ENCODE results near the gene SMIM12.

Gene SMIM12

GRCh38 chr1:34859446-34860200 is at the start of gene SMIM12:
TSS of gene SMIM12 (minus strand) at chr1:34859749. CDS start at chr1:34855977, 3,772 bp downstream.
- DNase-seq (ENCODE audit: low read depth in 2 of 3, low spot score in 1 of 3): peak; percentile 88 to 90 (median 90)

- no peak for DNase-seq (ENCODE audit: low read depth in 2 of 3, low spot score in 1 of 3)
Observed at GRCh38 chr1:34908369-34908768, 48.8 kb upstream of the SMIM12 start.

- no peak for DNase-seq (ENCODE audit: low read depth in 2 of 3, low spot score in 1 of 3)
Observed at GRCh38 chr1:34907487-34908090, 48.0 kb upstream of the SMIM12 start.

GRCh38 chr1:34906756-34907155 is 47.2 kb upstream of the SMIM12 start:
- no peak for DNase-seq (ENCODE audit: low read depth in 2 of 3, low spot score in 1 of 3)

GRCh38 chr1:34906222-34906621 is 46.7 kb upstream of the SMIM12 start:
- DNase-seq (ENCODE audit: low read depth in 2 of 3, low spot score in 1 of 3): no peak

- DNase-seq (ENCODE audit: low read depth in 2 of 3, low spot score in 1 of 3): no peak
Observed at GRCh38 chr1:34905098-34905459, 45.5 kb upstream of the SMIM12 start.

- no peak for DNase-seq (ENCODE audit: low read depth in 2 of 3, low spot score in 1 of 3)
Observed at GRCh38 chr1:34904236-34905097, 44.9 kb upstream of the SMIM12 start.

- no peak for DNase-seq (ENCODE audit: low read depth in 2 of 3, low spot score in 1 of 3)
Observed at GRCh38 chr1:34901919-34902318, 42.4 kb upstream of the SMIM12 start.

GRCh38 chr1:34900775-34901502 is 41.4 kb upstream of the SMIM12 start:
- DNase-seq (ENCODE audit: low read depth in 2 of 3, low spot score in 1 of 3): no peak

- DNase-seq (ENCODE audit: low read depth in 2 of 3, low spot score in 1 of 3): no peak
Observed at GRCh38 chr1:34899906-34900305, 40.4 kb upstream of the SMIM12 start.

GRCh38 chr1:34899471-34899870 is 39.9 kb upstream of the SMIM12 start:
- no peak for DNase-seq (ENCODE audit: low read depth in 2 of 3, low spot score in 1 of 3)

GRCh38 chr1:34898330-34898761 is 38.8 kb upstream of the SMIM12 start:
- no peak for DNase-seq (ENCODE audit: low read depth in 2 of 3, low spot score in 1 of 3)

- no peak for DNase-seq (ENCODE audit: low read depth in 2 of 3, low spot score in 1 of 3)
Observed at GRCh38 chr1:34896612-34897011, 37.1 kb upstream of the SMIM12 start.

- DNase-seq (ENCODE audit: low read depth in 2 of 3, low spot score in 1 of 3): no peak
Observed at GRCh38 chr1:34889705-34890104, 30.2 kb upstream of the SMIM12 start.

- DNase-seq (ENCODE audit: low read depth in 2 of 3, low spot score in 1 of 3): no peak
Observed at GRCh38 chr1:34887593-34887992, 28.0 kb upstream of the SMIM12 start.

GRCh38 chr1:34885405-34886247 is 26.1 kb upstream of the SMIM12 start:
- peak; percentile 28 to 65 (median 43) for DNase-seq (ENCODE audit: low read depth in 2 of 3, low spot score in 1 of 3)

- no peak for DNase-seq (ENCODE audit: low read depth in 2 of 3, low spot score in 1 of 3)
Observed at GRCh38 chr1:34884961-34885360, 25.4 kb upstream of the SMIM12 start.

- DNase-seq (ENCODE audit: low read depth in 2 of 3, low spot score in 1 of 3): no peak
Observed at GRCh38 chr1:34884536-34884935, 25.0 kb upstream of the SMIM12 start.

GRCh38 chr1:34879230-34879629 is 19.7 kb upstream of the SMIM12 start:
- no peak for DNase-seq (ENCODE audit: low read depth in 2 of 3, low spot score in 1 of 3)

GRCh38 chr1:34876406-34876805 is 16.9 kb upstream of the SMIM12 start:
- no peak for DNase-seq (ENCODE audit: low read depth in 2 of 3, low spot score in 1 of 3)

All from stimulated activated CD4-positive, alpha-beta T cell treated with anti-CD3 and anti-CD28 coated beads, Interleukin-12 subunit alpha, Interleukin-12 subunit beta, amount 100 ng/mL, for 48 hours (primary cell).